HG03066 (cell line): ENCODE data around the gene PRIM1.
"Not testable (repeated sequence)": the region's sequence is repeated elsewhere in the genome, so short reads cannot be mapped to it uniquely, and the experiment has no call there.

Experiments used
- ATAC-seq: cut with Tn5 transposase; IDR thresholded peaks from one replicate; pipeline ENCODE4 v1.9.1; 2021; ENCODE audit warnings: low read depth; ENCODE audit not compliant: unreplicated experiment

PRIM1 gene

DNA sequence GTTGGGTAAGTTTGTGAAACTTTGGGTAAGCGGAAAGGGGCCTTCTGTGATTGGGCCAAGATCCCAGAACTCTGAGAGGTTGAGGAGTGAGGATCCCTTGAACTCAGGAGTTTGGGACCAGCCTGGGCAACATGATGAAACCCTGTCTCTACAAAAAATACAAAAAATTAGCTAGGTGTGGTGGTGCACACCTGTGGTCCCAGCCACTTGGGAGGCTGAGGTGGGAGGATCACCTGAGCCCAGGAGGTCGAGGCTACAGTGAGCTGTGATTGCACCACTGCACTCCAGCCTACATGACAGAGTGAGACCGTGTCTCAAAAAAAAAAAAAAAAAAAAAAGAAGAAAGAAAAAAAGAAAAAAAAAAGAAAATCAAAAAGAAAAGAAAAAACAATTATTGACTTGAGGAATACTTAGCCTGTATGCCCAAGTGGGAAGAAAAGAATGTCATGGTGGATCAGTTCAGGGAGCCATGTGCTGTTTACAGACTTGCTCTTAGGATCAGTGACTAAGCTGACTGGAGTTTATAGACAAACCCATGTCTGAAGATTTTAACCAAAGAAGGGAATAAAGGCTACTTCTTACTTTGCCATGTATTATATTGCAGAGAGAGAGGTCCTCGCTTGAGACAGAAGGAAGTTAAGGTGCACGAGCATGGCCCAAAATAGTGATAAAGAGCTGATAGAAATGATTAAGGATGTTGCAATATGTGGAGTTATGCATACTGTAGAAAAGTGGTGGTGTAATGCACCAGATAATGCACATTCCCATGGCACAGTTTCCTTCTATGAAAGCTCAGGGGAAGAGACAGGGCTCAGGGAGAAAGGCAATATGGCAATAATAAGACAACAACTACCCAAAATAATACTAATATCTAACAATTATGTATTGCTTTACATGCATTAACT is 11.9 kb upstream of the PRIM1 start:
- no peak for ATAC-seq

DNA sequence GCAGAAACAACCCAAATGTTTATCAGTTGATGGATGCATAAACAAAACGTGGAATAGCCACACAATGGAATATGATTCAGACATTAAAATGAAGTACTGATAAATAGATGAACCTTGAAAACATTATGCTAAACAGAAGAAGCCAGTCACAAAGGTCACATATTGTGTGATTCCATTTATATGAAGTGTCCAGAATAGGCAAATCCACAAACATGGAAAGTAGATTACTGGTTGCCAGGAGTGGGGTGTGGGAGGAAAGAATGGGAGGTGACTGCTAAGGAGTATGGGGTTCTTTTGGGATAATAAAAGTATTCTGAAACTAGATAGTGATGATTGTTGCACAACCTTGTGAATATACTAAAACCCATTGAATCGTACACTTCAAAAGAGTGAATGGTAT is 9.7 kb upstream of the PRIM1 start:
- ATAC-seq: no peak

DNA sequence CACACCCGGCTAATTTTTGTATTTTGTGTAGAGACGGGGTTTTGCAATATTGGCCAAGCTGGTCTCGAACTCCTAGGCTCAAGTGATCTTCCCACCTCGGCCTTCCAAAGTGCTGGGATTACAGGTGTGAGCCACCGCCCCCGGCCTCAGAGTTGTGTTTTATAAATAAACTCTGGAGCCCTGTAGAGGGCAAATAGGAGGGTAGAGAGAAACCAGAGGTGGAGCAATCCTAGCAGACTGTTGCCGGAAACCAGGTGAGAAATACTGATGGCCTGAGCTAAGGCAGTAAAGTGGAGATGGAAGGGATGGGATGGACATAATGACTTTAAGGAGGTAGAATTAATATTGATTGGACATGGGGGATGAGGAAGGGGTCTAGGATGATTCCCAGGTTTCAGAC is 8.3 kb upstream of the PRIM1 start:
- ATAC-seq: no peak

DNA sequence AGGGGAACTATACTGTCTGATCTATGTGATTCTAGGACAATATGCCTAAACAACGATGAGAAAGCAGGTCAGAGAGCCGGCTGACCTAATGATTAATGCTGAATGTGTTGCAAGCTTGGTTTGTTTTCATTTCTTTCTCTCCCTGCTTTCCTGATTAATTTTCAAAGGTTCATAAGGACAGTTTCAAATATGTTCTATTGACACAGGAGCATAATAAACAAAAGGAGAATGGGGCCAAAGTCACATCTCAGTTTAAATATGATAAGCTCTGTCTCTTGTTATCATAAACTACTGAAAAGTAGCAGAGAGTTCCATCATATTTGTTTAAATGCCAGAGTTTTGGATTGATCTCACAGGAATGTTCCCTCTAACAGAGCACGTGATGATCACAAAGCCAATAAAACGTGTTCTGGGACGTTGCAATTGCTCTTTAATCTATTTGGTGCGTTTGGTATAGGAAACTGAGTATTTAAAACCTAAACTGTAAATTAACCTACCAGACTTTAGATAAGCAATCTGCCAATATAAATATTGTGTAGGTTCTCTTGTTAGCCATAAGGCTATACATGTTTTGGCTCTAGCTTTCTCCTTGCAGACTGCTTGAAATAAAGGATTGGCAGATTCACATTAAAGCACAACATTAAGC is 7.3 kb upstream of the PRIM1 start:
- no peak for ATAC-seq

DNA sequence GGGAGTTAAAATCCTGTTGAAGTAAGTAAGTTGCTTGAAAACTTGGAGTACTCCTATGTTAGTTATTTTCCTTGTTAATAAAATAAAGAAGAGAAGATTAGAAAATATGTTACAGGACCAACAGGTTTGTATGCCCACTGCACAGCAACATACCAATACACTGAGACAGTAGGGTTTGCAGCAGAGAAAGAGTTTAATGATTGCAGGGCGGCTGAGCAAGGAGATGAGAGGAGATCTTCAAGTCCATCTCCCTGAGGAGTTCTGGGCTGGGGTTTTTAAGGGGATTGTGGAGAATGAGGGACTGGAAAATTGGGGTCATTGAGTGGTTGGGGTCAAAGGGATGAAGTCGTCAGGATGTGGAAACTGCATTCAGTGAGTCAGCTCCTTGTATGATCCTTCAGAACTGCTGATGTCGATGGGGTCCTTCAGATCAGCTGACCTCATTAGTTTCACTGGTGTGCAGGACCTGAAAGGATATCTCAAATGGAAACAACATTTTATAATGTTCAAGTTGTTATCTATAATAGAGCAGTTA is 6.7 kb upstream of the PRIM1 start:
- ATAC-seq: no peak

DNA sequence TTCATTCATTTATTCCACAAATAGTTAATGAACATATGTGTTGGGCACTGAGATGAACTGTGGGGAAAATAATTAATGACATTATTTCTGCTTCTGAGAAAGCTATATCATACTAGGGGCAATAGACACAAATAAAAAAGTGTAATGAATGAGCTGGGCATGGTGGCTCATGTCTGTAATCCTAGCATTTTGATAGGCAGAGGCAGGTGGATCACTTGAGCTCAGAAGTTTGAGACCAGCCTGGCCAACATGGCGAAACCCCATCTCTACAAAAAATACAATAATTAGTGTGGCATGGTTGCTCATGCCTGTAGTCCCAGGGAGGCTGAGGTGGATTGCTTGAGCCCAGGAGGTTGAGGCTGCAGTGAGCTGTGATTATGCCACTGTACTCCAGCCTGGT is 5.8 kb upstream of the PRIM1 start:
- ATAC-seq: not testable (repeated sequence)

DNA sequence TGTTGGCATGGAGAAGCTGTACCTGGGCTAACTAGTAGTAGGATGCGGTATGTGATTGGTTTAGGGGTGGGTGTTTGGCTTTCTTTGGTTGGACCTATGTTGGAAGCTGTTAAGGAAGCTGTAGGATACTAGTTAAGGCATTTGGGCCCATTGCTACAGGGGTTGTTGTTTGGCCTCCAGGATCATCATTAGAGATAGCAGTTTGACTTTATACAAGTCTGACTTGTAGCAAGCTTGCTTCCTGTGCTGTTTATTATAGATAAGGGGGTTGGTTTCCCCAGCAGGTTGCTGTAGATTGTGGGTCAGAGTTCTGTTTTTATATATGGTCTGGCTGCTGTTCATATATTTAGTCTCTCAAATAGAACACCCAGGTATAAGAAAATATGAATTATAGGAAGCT is 1.4 kb upstream of the PRIM1 start:
- ATAC-seq: no peak

DNA sequence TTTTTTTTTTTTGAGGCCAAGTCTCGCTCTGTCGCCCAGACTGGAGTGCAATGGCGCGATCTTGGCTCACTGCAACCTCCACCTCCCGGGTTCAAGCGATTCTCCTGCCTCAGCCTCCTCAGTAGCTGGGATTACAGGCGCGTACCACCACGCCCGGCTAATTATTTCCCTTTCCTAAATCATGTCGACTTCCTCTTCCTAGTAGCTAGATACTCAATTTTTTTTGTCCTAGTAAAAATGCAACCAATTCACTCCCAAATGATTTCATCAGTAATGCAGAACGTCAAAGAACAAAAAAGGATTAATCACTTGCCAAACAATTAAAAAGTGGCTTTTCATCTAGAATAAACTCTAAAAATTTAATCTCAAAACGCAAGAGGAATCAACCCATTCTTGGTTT is 1.5 kb downstream of the PRIM1 start:
- not testable (repeated sequence) for ATAC-seq

DNA sequence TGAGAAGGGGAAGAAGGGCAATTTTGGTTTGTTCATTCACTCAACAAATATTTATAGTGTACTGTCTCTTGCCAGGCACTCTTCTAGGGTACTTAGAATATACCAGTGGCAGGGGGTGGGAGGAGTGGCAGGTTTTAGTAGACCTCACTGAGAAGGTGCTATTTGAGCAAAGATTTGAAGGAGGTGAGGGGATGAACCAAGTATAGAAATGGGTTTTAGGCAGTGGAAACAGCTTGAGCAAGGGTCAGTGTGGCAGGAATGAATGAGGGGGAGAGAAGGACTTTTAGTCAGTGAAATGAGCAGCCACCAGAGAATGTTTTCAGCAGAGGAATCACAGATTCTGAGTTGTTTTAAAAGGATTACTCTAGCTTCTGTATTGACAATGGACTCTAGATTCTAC is 2.3 kb downstream of the PRIM1 start:
- no peak for ATAC-seq

DNA sequence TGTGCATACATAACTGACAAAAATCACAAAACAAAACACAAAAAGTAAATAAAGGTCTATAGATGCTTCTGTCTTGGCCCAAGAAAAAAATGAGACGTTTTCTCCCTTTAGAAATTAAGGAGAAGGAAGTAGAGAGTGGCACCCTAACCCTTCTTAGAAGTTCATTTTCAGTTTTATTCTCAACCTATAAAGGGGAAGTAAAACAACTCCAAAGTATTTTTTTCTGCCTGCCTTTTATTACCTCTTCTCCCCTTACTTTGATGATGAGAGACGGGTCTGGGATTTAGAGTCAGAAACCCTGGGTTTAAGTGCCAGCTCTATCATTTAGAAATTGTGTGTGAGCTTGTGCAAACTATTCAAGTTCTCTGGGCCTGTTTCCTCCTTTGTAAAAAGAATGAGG is 2.8 kb downstream of the PRIM1 start:
- ATAC-seq: no peak

DNA sequence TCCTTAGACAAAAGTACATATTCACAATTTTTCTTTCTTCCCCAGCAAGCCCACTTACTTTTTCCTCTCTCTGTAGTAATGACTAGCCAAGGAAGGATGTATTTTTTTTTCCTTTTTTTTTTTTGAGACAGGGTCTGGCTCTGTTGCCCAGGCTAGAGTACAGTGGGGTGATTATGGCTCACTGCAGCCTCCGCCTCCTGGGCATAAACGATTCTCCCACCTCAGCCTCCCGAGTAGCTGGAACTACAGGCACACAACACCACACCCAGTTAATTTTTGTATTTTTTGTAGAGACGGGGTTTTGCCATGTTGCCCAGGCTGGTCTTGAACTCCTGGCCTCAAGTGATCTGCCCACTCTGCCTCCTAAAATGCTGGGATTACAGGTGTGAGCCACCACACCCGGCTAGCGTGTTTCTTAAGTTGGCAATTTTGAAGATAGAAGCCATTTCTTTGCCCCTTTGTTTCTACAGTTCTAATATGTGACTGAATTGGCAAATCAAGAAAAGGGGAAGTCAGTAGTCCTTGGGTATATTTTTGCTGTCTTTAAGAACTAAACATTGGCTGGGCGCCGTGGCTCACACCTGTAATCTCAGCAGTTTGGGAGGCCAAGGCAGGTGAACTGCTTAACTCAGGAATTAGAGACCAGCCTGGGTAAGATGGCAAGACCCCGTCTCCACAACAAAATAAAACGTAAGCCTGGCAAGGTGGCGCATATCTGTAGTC is 23.8 kb downstream of the PRIM1 start:
- ATAC-seq: no peak

DNA sequence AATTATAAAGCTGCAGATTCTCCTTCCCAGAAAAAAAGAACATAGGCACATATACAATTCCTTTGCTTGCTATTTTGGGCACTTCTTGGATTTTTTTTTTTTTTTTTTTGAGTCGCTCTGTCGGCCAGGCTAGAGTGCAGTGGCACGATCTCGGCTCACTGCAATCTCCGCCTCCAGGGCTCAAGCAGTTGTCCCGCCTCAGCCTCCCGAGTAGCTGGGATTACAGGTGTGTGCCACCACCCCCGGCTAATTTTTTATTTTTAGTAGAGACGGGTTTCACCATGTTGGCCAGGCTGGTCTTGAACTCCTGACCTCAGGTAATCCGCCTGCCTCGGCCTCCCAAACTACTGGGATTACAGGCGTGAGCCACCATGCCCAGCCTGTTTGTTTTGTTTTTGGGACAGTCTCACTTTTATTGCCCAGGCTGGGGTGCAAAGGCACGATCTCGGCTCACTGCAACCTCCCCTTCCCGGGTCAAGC is 25.9 kb downstream of the PRIM1 start:
- not testable (repeated sequence) for ATAC-seq

DNA sequence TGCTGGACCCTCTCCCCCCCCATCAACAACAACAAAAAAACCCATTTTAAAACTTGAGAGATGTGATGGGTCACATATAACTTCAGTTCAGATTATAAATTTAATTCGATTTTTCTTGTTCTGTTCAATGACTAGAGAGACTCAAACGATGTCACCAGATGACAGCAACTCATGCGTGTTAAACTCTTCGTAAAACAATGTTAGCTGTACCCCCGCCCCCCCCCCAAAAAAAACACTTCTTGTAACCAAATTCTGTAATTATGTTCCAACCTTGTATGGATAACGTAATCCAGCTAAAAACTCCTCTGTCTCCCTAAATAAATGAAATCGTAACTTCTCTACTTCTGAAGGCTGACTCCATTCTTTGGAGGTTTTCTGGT is 26.4 kb downstream of the PRIM1 start:
- no peak for ATAC-seq

DNA sequence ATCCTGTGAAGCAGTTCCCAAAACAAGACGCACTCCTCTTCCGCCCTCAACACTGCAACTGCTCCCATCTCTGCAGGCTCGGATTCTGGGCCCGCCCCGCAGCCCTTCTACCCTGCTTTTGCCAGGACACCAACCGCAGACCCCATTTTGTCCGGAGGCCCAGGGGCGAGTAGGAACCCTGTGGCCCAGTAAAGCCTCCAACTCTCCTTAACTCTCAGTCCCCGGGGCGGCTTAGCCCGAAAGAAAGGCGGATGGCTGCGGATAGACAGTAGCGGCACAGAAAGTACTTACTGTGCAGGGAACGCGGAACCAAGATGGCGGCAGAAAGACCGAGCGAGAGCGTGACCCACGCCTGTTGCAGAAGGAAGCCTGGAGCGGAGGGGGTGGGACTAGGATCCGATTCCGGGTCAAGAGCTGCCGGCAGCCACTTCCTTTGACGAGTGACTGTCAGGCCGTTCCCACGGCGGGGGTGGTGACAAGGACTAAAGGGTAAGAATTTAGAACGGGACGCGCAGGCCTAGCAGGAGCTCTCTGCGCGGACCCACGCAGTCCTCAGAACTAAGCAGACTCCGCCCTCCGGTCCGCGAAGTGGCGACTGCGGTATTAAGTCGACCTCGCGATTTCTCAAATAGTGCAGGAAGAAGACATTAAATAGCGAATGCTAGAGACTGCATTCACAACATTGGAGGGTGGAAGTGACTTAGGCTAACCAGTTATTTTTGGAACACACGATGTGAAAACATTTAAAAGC is 27.0 kb downstream of the PRIM1 start, which contains the start of gene NACA:
Gene NACA (minus strand): TSS at position 328 of the 751 bp plus-strand sequence. CDS start 778 bp downstream, outside the sequence.
- ATAC-seq: peak; percentile 90

DNA sequence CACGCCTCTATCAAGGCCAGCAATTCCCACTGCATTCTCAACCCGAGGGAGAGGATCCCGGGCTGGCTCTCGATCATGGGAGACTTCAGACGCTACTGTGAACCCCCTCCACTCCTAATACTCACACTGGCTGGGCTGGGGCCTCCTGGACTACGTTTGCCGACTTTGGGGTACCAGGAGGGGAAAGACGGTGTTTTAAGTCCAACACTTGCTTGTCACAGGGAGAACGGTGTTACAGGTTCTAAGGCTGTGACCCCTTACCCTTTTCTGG is 27.5 kb downstream of the PRIM1 start:
- no peak for ATAC-seq

DNA sequence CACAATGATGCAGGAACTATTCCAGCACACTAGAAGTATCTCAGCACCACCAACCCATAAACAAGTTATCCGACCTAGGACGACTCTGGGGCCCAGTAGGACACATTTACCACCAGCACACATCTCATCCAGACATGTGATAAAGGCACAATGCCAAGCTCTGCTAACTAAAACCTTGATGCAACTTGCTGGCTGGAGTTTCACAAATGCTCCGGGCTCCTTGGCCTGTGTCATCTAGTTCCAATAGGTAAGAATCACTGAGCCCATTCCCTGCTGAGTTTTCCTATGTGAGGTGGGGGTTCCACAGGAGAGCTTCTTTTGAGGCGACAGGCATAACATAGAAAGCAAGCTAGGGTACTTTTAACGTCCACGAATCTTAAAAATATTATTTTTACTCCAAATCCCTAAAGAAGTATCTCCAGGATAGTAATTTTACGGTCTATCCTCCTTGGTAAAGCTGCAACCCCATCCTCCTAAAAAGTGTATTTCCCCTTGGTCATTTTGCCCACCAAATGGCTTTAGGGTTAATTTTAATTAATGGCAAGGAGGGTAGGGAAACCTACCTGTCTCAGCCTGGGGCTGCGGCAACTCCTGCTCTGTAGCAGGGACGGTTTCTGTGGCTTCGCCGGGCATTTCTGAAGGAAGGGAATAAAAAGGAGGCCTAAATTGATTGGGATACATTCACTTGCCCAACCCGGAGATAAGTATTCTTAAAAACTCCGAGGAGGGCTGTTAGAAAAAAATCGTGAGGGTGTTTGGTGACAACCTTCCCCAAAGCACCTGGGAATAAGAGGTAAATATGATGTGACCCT is 28.0 kb downstream of the PRIM1 start:
- ATAC-seq: no peak

DNA sequence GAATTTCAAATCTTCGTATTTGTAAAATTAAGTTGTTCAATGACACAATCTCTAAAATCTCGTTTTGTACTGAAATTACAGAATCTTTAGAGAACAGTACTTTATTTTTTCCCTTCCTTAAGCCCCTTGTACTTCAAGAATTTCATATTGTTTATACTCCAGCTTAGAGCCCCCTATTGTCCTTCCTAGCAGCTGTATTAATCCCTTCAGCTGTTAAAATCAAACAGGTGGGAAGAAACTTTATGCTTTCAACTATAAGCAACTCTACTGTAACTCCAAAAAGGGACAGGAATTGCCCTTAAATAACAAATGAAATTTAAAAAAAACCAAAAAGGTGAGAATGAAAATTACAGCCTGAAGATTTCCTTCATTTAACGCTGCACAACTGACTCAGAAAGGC is 28.8 kb downstream of the PRIM1 start:
- no peak for ATAC-seq

DNA sequence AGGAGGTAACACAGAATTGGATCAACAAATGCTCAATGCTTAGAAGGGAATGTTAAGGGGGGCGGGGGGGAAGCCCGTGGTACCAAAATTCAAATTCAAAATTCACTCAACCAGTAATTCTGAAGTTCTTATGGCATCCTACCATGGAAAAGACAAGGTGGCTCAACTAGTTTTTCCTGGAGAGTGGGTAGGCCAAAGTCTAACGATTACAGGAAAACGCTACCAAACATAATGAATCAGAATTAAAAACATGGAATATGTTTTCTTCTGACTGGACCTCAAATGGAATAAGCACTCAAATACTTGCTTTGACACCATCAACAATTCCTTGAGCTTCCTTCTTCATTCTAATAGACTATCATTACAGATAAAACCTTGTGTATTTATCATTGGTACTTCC is 29.3 kb downstream of the PRIM1 start:
- no peak for ATAC-seq

DNA sequence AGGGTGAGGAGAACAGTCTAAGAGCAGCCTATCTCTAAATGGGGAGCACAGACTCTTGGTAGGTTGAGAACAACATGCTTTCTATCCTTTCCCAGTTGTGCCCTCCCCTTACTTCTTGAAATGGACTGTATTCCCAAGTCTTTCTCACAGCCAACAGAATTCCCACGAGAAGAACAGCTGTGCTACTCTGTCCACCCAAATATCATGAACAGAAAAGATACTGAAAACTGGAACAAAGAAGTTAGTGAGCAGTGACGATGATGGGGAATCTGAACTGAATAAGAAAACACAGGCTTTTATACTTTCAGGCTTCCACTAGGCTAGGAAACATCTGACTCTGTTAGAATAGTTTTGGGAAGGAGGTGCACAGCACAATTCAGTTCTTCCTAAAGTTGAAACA is 30.4 kb downstream of the PRIM1 start:
- ATAC-seq: no peak

DNA sequence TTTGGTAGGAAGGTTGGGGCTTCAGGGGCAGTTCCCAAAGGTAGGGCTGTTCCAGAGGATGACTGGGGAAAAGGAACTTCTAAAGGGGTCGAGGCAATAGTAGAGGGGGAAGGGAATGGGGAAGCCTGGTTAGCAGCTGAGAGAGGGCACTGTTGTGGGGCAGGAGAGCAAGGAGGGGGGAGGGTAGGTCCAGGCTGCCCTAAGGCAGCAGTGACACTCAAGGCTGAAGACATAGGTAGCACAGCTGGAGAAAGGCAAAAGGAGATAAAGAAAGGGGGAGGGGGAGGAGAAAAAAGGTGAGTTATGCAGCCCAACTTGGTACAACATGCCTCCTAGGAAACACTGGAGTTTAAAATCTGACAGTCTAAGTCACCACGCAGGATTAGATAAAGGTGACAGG is 30.9 kb downstream of the PRIM1 start:
- ATAC-seq: no peak
